Gastroesophageal sphincter (tissue), 4 donors: ENCODE results near the gene VPS51. TPM values are rescaled to one million over a fixed set of nuclear protein-coding genes. Genes with fewer than 3 reads are reported as not detected.

Source experiments
- ATAC-seq: fragments of 150-250 bp; one replicate; pipeline ENCODE4 v1.9.1; 2016; ENCODE audit warnings: mild to moderate bottlenecking, moderate library complexity
- H3K27ac ChIP-seq, 4 donors: fragments of 200-600 bp; sonication (generic) in 3 of 4; 1 replicate in 3 of 4; 2 replicates in 1 of 4; pipeline ENCODE4 v1.5.1; 2016 to 2019
- H3K27me3 ChIP-seq: fragments of 200-600 bp; sonication (generic); one replicate; pipeline ENCODE4 v1.5.1; 2019
- H3K36me3 ChIP-seq, 2 donors: fragments of 200-600 bp; sonication (generic); one replicate each; pipeline ENCODE4 v1.5.1; 2019; ENCODE audit warnings: control low read depth in 1 of 2
- H3K4me1 ChIP-seq, 3 donors: fragments of 200-600 bp; sonication (generic); 1 replicate in 2 of 3; 2 replicates in 1 of 3; pipeline ENCODE4 v1.5.1; 2016 to 2019; ENCODE audit warnings: control low read depth in 2 of 3
- H3K4me3 ChIP-seq, 2 donors: fragments of 200-600 bp; sonication (generic); one replicate each; pipeline ENCODE4 v1.5.1; 2019; ENCODE audit warnings: mild to moderate bottlenecking in 1 of 2, moderate library complexity in 1 of 2
- H3K9me3 ChIP-seq, 3 donors: fragments of 200-600 bp; sonication (generic); one replicate each; pipeline ENCODE4 v1.5.1; 2017 to 2019; ENCODE audit warnings: control low read depth in 2 of 3
- CTCF ChIP-seq, 4 experiments: fragments of 200-600 bp in 2 of 4; fragments of 450-650 bp in 2 of 4; sonication (generic) in 1 of 4; IDR thresholded peaks; one replicate each; pipeline ENCODE4 v1.5.1; 2017 to 2019; ENCODE audit warnings: antibody characterized with exemption in 4 of 4, mild to moderate bottlenecking in 2 of 4, moderate library complexity in 2 of 4
- EP300 ChIP-seq: sonication (generic); formaldehyde crosslinking; IDR thresholded peaks from one replicate; pipeline ENCODE4 v1.6.1; 2017; ENCODE audit warnings: antibody characterized with exemption, mild to moderate bottlenecking
- POLR2A ChIP-seq, 2 donors: fragments of 450-650 bp; IDR thresholded peaks; one replicate each; pipeline ENCODE4 v1.6.1; 2017; ENCODE audit warnings: antibody characterized with exemption in 2 of 2, mild to moderate bottlenecking in 2 of 2, moderate library complexity in 1 of 2
- POLR2AphosphoS5 ChIP-seq: sonication (generic); formaldehyde crosslinking; IDR thresholded peaks from one replicate; pipeline ENCODE4 v1.6.1; 2017; ENCODE audit warnings: antibody characterized with exemption
- WGBS, 2 donors: methylation state at CpG; one replicate each; pipeline ENCODE4 v1.1.5; 2018; ENCODE audit warnings: low coverage in 1 of 2; 5-methylcytosine and 5-hydroxymethylcytosine counted together
- total RNA-seq, 4 donors: library from RNA; depleted of rRNA; stranded (reverse); fragments of >200 nt; gene quantifications; one replicate each; pipeline ENCODE4 v1.1.0, GENCODE V29; 2016

The VPS51 gene
- total RNA-seq, result 100 to 1,000 TPM; 374 to 526 (median 407) TPM

- H3K9me3 ChIP-seq, result no peaks in the 10 kb centered on the region
- ATAC-seq, result peak; percentile 96
- peaks cover 0 to 26% of the 10 kb centered on the region in 2 donors for H3K36me3 ChIP-seq
- peak within 1 kb of the TSS; percentile 77 to 95 (median 90) for H3K27ac ChIP-seq
- H3K4me3 ChIP-seq, result peak within 1 kb of the TSS; percentile 87 to 93
- WGBS, 2 donors, result 0% methylated on average over 9 of the region's 52 CpGs; no CpG with 5 or more reads in 1 of the 2 donors
- peaks cover 0 to 30% (median 13%) of the 10 kb centered on the region in 3 donors for H3K4me1 ChIP-seq
- H3K27me3 ChIP-seq, result no peaks in the 10 kb centered on the region
- TF ChIP-seq POLR2A (IDR thresholded peaks at IDR 0.05) (peak; percentile 37 to 66), EP300 (no peak), CTCF (IDR thresholded peaks at IDR 0.05) (peak in 2 of 4 experiments; percentile 26 to 42), POLR2AphosphoS5 (peak; percentile 90)
Measured at GRCh38 chr11:65095974-65096806, at the start of gene VPS51. VPS51 (plus strand) TSS chr11:65096214; CDS start chr11:65096251, 37 bp downstream.

- TF ChIP-seq CTCF (IDR thresholded peaks at IDR 0.05) (no peak), EP300 (no peak), POLR2A (IDR thresholded peaks at IDR 0.05) (no peak), POLR2AphosphoS5 (no peak)
- WGBS, 2 donors, result 2% methylated on average over 9 to 13 of the region's 56 CpGs
- Histone ChIP-seq H3K9me3 (no peaks in the 10 kb centered on the region), H3K36me3 (peaks cover 0 to 26% of the 10 kb centered on the region in 2 donors), H3K27me3 (peaks cover 4% of the 10 kb centered on the region), H3K27ac (peak overlapping the region in 3 of 4 donors; percentile 71 to 79 (median 74)), H3K4me3 (peak overlapping the region; percentile 39 to 62), H3K4me1 (peaks cover 0 to 48% (median 6%) of the 10 kb centered on the region in 3 donors)
- peak; percentile 57 for ATAC-seq
Measured at GRCh38 chr11:65047581-65048422, 48.2 kb upstream of the VPS51 start.

GRCh38 chr11:65051398-65051858 is 44.6 kb upstream of the VPS51 start:
- no peak for ATAC-seq
- Histone ChIP-seq H3K27me3 (peaks cover 15% of the 10 kb centered on the region), H3K27ac (no peak overlapping the region), H3K4me3 (no peak overlapping the region), H3K4me1 (peaks cover 0 to 22% (median 6%) of the 10 kb centered on the region in 3 donors), H3K36me3 (no peaks in the 10 kb centered on the region), H3K9me3 (no peaks in the 10 kb centered on the region)
- WGBS, 2 donors, result 56% methylated on average over 4 of the region's 9 CpGs; no CpG with 5 or more reads in 1 of the 2 donors
- TF ChIP-seq POLR2AphosphoS5, result no peak
- TF ChIP-seq CTCF (IDR thresholded peaks at IDR 0.05), result no peak

- Histone ChIP-seq H3K36me3 (no peaks in the 10 kb centered on the region), H3K9me3 (no peaks in the 10 kb centered on the region), H3K27me3 (peaks cover 15% of the 10 kb centered on the region), H3K4me3 (no peak overlapping the region), H3K27ac (no peak overlapping the region), H3K4me1 (no peaks in the 10 kb centered on the region)
- TF ChIP-seq EP300 (no peak), POLR2A (IDR thresholded peaks at IDR 0.05) (no peak), POLR2AphosphoS5 (no peak), CTCF (IDR thresholded peaks at IDR 0.05) (no peak)
- no peak for ATAC-seq
- WGBS, 2 donors, result 37 to 53% methylated on average over 6 to 8 of the region's 8 CpGs
Measured at GRCh38 chr11:65053827-65054508, 42.0 kb upstream of the VPS51 start.
